Neural progenitor cell (in vitro differentiated cells): ENCODE results near the gene KCNQ1.

ENCODE experiments used
- CTCF ChIP-seq: fragments of 200-600 bp; sonication (generic); IDR thresholded peaks from 2 replicates; pipeline ENCODE4 v1.5.1; 2017; ENCODE audit warnings: antibody characterized with exemption, mild to moderate bottlenecking
- EZH2phosphoT487 ChIP-seq: fragments of 200-600 bp; sonication (generic); IDR thresholded peaks from 2 replicates; pipeline ENCODE4 v1.6.1; 2017; ENCODE audit warnings: antibody characterized with exemption

- TF ChIP-seq CTCF = no peak
- no peak for TF ChIP-seq EZH2phosphoT487
Measured at GRCh38 chr11:2796091-2796490, 351.3 kb downstream of the KCNQ1 start.
